Testis (tissue), 2 donors: ENCODE data around the gene DPF3.

ENCODE experiments used
- CTCF ChIP-seq, 3 experiments: fragments of 450-650 bp in 2 of 3; fragments of 200-600 bp in 1 of 3; sonication (generic) in 1 of 3; IDR thresholded peaks; one replicate each; pipeline ENCODE4 v1.5.1; 2016 to 2019; ENCODE audit warnings: antibody characterized with exemption in 3 of 3, mild to moderate bottlenecking in 2 of 3, moderate library complexity in 1 of 3
- POLR2A ChIP-seq: fragments of 450-650 bp; IDR thresholded peaks from one replicate; pipeline ENCODE4 v1.6.1; 2017; ENCODE audit warnings: antibody characterized with exemption, mild to moderate bottlenecking, moderate library complexity

GRCh38 chr14:72822946-72823611, 70.8 kb downstream of the DPF3 start:
- TF ChIP-seq CTCF (IDR thresholded peaks at IDR 0.05) (no peak), POLR2A (no peak)
